ENCODE results near the gene CTRB2.

DNA sequence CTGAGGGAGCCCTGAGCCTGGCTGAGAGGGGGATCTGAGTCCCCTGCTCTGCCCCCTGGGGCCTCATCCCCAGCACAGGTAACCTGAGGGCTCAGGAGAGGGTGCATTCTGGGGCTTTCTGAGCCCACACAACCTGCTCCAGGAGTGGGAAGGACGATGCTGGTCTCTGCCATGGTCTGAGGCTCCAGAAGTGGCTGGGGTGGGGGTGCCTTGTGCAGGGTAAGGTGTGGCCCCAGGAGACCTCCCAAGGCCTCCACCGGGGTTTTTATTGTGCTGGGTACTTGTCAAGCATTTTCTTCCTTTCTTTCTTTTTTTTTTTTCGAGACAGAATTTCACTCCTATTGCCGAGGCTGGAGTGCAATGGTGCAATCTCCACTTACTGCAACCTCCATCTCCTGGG, 12.1 kb upstream of the CTRB2 start:
- TF ChIP-seq EZH2 (IDR thresholded peaks at IDR 0.05; ENCODE audit: borderline replicate concordance, low read length) = no peak
- TF ChIP-seq, protein P1, sequence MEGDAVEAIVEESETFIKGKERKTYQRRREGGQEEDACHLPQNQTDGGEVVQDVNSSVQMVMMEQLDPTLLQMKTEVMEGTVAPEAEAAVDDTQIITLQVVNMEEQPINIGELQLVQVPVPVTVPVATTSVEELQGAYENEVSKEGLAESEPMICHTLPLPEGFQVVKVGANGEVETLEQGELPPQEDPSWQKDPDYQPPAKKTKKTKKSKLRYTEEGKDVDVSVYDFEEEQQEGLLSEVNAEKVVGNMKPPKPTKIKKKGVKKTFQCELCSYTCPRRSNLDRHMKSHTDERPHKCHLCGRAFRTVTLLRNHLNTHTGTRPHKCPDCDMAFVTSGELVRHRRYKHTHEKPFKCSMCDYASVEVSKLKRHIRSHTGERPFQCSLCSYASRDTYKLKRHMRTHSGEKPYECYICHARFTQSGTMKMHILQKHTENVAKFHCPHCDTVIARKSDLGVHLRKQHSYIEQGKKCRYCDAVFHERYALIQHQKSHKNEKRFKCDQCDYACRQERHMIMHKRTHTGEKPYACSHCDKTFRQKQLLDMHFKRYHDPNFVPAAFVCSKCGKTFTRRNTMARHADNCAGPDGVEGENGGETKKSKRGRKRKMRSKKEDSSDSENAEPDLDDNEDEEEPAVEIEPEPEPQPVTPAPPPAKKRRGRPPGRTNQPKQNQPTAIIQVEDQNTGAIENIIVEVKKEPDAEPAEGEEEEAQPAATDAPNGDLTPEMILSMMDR (conservative IDR thresholded peaks at IDR 0.05 in 1 of 2, IDR thresholded peaks at IDR 0.05 in 1 of 2; ENCODE audit: extremely low read depth in 1 of 2, insufficient read depth in 1 of 2, low read depth in 1 of 2, low read length in 2 of 2) = no peak
